HG02852 (cell line): ENCODE measurements around the gene IFI44L.

Source experiments
- ATAC-seq: cut with Tn5 transposase; IDR thresholded peaks from one replicate; pipeline ENCODE4 v1.9.1; 2021; ENCODE audit warnings: mild to moderate bottlenecking, moderate library complexity; ENCODE audit not compliant: unreplicated experiment

Gene IFI44L

DNA sequence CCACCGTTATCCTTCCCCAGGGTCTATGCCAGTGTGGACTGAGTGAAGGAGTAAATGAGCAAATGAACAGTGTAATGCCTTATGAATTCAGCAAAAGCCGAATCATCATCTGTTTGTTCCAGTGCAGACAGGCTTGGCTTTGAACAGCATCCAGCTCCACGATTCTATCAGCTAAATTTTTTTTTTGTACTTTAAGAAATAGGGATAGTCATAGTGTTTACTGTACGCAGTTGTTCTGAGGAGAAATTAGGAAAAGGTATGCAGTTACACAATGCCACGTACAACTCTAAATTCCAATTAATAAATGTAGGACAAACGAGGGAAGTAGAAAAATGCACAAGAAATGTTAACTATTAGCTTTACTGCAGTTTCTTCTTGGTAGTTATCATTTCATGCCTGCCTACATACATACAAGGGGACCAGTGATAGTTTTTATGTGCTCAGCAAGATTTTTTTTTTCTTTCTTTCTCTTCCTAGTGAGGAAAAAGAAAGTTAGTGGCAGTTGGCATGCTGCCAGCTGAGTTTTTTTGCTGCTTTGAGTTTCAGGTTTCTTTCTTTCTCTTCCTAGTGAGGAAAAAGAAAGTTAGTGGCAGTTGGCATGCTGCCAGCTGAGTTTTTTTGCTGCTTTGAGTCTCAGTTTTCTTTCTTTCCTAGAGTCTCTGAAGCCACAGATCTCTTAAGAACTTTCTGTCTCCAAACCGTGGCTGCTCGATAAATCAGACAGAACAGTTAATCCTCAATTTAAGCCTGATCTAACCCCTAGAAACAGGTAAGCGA lies at the start of gene IFI44L:
Gene IFI44L, plus strand, starts transcription at position 646 of the 777 bp plus-strand sequence. CDS start 7,468 bp downstream, outside the sequence.
- ATAC-seq = peak; percentile 52

DNA sequence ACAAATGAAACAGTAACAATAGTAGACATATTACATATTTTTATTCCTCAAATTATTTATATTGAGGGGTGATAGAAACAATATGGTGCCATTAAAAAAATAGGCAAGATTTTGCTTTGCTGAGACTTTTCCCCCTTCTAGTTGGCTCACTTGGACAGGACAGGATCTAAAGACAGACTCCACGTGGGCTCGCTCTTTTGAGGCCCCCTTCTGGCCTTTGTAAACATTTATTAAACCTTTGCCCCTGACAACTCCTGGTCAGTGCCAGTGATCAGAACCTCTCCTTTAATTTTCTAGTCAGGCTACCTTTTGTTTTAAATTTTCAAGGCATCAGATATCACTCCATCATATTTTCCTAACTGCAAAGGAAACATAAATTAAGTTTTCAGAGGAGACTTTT lies 49.7 kb upstream of the IFI44L start:
- ATAC-seq = no peak

GRCh38 chr1:78577257-78578100 lies 42.8 kb upstream of the IFI44L start:
- ATAC-seq = no peak

- no peak for ATAC-seq
Measured at GRCh38 chr1:78586572-78586971, 33.7 kb upstream of the IFI44L start.

DNA sequence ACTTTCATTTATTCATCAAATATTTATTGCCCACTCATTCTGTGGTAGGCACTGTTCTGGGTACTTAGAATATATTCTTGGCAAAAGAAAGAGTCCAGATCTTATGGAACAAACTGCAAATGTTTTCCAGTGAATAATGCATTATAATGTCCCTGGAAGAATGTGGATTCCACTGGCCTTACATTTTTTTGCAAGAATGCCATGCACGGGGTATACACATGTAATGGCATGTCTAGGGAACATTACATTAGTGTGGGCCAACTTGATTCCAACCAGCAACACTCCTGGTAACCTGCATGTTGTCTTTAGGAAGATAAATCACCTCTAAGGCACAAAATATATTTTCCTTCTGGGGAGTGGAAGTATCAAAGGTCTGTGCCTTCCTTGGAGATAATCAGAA lies 33.0 kb upstream of the IFI44L start:
- ATAC-seq = no peak

GRCh38 chr1:78591971-78592370 lies 28.3 kb upstream of the IFI44L start:
- no peak for ATAC-seq

GRCh38 chr1:78599294-78599693 lies 21.0 kb upstream of the IFI44L start:
- ATAC-seq = no peak

DNA sequence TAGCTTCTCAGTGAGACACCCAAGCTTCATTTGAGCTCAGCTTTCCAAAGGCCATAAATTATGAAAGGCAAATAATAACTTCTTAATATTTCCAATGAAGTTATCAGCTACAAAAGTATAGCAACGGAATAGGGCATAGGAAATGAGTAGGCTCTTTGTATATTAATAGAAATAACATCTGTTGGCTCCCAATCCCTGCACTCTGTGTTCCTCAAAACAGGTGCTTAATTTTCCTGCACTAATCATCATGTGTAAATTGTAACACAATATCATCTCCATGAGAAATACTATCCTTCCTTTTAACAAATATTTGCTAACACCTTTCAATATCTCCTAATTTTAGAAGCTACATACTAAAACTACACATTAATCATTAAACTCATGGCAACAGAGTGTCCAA lies 19.2 kb upstream of the IFI44L start:
- ATAC-seq = no peak

GRCh38 chr1:78603206-78603605 lies 17.0 kb upstream of the IFI44L start:
- no peak for ATAC-seq

DNA sequence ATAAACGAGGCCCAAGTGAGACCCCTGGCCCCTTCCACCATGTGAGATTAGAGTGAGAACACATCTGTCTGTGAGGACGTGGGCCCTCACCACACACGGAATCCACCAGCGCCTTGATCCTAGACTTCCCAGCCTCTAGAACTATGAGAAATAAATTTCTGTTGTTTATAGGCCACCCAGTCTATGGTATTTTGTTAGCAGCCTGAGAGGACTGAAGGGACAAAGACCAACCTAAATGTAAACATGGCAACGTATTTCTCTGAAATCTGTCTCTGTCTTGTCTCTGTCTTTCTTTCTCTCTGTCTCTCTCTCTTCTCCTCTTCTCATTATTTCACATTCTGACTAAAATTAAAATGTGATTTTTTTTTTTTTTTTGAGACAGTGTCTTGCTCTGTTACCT lies 15.6 kb upstream of the IFI44L start:
- ATAC-seq = no peak

GRCh38 chr1:78606274-78606673 lies 14.0 kb upstream of the IFI44L start:
- no peak for ATAC-seq

DNA sequence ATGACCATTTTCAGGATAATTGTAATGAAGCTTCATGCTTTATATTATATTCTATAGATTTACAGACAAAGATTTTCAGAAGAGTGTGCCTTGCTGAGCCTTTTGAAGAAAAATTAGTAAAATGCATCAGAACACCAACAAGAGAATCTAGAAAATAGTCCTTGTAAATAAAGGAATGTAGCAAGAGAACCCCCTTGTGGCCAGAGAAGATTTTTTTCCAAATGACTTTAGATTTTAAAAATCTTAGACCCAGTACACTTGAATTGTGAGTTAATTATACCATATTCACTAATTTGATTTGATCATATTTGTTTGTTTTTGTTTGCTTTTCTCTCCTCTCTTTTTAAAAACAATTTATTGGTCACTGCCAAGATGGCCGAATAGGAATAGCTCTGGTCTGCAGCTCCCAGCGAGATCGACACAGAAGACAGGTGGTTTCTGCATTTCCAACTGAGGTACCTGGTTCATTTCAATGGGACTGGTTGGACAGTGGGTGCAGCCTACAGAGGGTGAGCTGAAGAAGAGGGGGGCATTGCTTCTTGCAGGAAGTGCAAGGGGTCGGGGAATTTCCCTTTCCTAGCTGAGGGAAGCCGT lies 12.8 kb upstream of the IFI44L start:
- no peak for ATAC-seq

DNA sequence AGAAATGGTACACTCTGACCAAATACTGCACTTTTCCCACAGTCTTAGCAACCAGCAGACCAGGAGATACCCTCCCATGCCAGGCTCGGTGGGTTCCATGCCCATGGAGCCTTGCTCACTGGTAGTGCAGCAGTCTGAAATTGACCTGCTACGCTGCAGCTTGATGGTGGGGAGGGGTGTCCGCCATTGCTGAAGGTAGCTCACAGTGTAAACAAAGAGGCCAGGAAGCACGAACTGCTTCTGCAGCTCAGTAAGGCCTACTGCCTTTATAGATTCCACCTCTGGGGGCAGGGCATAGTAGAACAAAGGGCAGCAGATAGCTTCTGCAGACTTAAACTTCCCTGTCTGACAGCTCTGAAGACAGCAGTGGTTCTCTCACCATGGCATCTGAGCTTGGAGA lies 12.3 kb upstream of the IFI44L start:
- ATAC-seq = no peak

DNA sequence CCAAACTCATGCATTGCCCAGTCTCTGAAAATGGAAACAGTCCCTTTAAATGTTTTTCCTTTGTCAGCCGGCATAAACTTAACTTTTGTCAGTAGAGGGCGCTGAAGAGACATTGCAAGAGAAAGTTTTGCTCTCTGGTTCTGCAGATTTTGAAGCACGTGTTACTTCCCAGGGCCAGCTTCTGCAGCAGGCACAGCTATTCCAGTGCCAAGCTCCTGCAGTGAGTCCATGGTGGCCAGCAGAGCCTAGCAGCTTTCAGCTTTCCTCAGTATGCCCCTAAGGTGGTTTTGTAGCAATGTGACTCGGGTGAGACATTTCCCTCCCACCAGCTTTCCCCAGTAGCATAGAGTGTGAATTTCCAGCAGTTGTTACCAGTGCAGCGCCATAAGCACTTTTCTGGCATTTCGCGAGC lies 2.6 kb upstream of the IFI44L start:
- ATAC-seq = peak; percentile 49

DNA sequence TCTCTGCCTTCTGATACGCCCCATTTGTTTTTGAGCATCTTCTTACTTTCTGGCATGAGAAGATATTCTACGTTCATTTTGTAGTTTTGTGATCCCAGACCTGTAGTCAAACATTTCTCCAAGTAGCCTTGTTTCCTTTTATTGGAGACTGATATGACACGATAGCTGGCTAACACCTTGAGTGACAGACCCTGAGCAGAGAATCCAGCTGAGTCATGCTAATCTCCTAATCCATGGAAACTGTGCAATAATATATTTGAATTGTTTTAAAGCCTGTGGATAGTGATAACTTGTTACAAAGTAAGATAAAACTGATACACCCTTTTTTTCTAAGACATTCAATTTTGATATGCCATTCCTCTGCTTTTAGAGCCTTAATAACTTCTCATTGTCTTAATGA lies 1.2 kb upstream of the IFI44L start:
- ATAC-seq = no peak

DNA sequence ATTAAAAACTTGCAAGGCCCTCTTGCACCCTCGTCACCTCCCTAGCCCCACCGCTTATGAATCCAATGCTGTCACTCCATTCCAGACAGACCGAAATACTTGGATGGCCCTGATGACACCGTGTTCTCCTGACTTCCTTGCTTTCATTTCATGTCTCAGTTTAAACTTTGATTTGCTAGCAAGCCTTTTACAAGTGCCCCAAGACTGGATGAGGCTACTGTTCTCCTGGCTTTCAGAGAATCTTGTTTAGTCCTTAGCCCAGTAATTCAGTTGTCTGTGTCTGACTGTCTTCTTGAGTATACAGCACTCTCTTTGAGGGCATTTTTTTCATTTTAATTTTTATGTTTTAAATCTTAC lies 824 bp upstream of the IFI44L start:
- peak; percentile 8 for ATAC-seq

DNA sequence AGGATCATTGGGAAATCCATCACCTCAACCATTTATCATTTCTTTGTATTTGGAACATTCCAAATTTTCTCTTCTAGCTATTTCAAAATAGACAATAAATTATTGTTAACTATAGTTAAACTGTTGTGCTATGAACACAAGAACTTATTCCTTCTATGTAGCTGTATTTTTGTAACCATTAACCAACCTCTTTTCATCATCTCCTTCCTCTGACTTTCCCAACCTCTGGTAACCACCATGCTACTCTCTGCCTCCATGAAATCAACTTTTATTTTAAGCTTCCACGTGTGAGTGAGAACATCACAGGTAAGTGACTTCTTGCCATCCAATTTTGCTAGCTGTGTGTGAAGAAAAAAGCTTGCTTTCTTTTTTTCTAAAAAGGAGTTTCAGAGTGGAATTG lies 418 bp downstream of the IFI44L start:
- no peak for ATAC-seq

DNA sequence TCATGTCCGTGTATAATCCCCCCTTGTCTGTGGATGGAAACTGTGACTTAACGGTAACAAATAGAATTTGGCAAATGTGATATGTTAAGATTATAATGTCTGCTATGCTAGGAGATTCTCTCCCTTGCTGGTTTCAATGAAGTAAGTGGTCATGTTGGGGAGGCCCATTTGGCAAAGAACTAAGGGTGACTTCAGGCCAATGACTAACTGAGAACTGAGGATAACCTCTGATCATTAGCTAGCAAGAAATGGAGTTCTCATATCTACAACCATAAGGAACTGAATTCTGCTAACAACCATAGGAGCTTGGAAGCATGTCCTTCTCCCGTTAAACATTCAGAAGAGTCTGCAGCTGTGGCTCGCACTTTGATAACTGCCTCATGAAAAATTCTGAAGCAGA lies 2.3 kb downstream of the IFI44L start:
- ATAC-seq = no peak

GRCh38 chr1:78624035-78624434 lies 3.8 kb downstream of the IFI44L start:
- ATAC-seq = no peak

GRCh38 chr1:78627321-78627720 lies 7.1 kb downstream of the IFI44L start:
- ATAC-seq = no peak

DNA sequence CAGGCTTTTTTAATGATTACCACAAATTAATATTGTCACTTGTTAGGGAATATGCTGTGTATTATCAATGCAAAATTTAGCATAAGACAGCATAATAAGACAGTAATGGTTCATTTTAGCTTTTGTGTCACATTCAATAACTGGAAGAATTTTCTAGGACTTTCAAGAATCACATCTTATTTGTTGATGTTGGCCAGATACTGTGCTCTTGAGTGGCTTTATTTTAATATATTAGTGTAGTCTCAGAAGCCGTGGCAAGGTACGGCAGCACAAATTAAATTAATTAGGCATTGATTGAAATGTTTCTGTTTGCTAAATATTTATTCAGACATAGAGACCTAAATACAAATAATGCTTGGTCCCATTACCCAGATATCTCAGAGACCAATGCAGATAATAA lies 10.4 kb downstream of the IFI44L start:
- ATAC-seq = no peak

- no peak for ATAC-seq
Measured at GRCh38 chr1:78633209-78633608, 13.0 kb downstream of the IFI44L start.
